Measurements from ENCODE around the gene HSPA12A. TPM values are rescaled to one million over a fixed set of nuclear protein-coding genes. Genes with fewer than 3 reads are reported as not detected.

The HSPA12A gene
- polyA plus RNA-seq, 1 experiment: 7.9 TPM

DNA sequence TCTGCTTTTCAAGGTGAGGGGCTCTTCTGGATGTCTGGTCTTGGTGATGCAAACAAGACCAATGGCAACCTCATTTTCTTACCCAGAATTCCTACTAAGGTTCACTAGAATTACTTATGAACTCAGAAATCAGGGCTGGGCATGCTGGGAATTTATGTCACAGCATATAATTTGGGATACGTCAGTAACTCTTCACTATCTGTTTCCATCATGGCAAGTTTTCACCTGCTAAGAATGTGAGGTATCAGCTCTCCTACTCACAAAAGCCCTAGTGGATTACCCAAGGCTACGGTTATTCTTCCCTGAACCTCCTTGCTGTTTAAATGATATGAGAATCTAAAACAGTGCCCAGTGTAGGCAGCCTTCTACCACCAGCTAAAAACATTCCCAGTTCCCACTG, 68.5 kb downstream of the HSPA12A start:
- no peak for DNase-seq (ENCODE audit: low read depth)
- TF ChIP-seq, protein P1, sequence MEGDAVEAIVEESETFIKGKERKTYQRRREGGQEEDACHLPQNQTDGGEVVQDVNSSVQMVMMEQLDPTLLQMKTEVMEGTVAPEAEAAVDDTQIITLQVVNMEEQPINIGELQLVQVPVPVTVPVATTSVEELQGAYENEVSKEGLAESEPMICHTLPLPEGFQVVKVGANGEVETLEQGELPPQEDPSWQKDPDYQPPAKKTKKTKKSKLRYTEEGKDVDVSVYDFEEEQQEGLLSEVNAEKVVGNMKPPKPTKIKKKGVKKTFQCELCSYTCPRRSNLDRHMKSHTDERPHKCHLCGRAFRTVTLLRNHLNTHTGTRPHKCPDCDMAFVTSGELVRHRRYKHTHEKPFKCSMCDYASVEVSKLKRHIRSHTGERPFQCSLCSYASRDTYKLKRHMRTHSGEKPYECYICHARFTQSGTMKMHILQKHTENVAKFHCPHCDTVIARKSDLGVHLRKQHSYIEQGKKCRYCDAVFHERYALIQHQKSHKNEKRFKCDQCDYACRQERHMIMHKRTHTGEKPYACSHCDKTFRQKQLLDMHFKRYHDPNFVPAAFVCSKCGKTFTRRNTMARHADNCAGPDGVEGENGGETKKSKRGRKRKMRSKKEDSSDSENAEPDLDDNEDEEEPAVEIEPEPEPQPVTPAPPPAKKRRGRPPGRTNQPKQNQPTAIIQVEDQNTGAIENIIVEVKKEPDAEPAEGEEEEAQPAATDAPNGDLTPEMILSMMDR (IDR thresholded peaks at IDR 0.05; ENCODE audit: insufficient read depth, low read depth, low read length): no peak
- Histone ChIP-seq H3K27me3 (ENCODE audit: control insufficient read depth, insufficient read depth, low read length) (no peaks in the 10 kb centered on the region), H3K36me3 (ENCODE audit: control insufficient read depth, insufficient read depth, low read length) (peaks cover 3% of the 10 kb centered on the region; the same call in 1 of the 2 replicates), H3K4me3 (ENCODE audit: low read depth, low read length) (no peak overlapping the region)
- CTCF ChIA-PET: interaction anchor here (0.7 to 2.7 kb wide), 3 partner anchors 67 to 123 kb away, joined by 3 to 10 read pairs (median 4); no protein-coding TSS in a partner anchor
- POLR2A ChIA-PET: no interaction called here

DNA sequence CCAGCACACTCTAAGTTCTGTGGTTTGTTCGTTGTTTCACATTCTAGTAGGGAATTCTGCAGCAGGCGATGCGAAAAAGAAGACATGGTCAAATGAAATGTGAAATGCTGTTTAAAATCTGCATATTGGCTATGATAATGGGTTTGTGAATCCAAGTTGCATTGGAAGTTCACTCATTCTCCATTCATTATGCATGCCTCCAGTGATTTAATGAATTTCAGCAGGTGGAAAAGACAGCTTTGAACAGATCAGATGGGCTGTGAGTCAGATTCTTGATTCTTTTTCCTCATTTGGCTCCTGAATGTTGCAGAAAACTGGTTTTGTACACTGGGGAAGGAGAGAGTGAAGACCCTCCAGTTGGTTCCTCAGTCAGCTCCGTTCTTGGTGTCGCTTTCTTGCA, 69.5 kb downstream of the HSPA12A start:
- DNase-seq (ENCODE audit: low read depth): no peak
- CTCF ChIA-PET: interaction anchor here (2.7 kb wide), 1 partner anchor 115 kb away, joined by 10 read pairs; no protein-coding TSS in a partner anchor
- TF ChIP-seq, protein P1 (IDR thresholded peaks at IDR 0.05; ENCODE audit: insufficient read depth, low read depth, low read length): no peak
- no peak overlapping the region for H3K4me3 ChIP-seq (ENCODE audit: low read depth, low read length)
- H3K36me3 ChIP-seq (ENCODE audit: control insufficient read depth, insufficient read depth, low read length): peaks cover 3% of the 10 kb centered on the region; the same call in 1 of the 2 replicates
- POLR2A ChIA-PET: no interaction called here
- no peaks in the 10 kb centered on the region for H3K27me3 ChIP-seq (ENCODE audit: control insufficient read depth, insufficient read depth, low read length)

DNA sequence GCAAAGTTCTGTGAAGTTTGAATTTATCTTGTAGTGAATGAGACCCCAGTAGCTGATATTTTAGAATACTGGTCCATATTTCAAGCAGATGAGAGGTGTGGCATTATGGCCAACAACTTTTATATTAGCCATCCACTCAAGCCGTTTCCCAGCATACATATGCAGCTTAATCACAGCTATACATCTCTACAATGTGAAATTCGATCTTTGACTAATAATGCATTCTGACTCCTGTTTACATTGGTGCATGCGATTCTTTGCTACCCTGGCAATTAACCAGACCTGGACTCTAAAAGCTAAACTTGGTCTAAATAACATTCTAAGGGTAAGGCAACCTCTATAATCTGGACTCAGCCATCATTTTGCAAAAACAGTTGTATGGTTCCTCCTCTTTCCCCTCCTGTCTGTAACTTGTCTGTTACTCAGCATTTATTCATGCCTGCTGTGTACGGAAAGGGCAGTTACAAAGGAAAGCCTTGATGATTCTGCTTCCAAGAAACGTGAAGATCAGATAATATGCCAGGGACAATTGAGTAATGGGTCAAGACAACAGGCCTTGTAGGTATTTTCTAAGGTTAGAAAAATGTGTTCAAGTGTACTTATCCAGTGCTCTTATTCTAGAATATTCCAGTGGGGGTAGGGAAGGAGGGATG, 71.0 kb downstream of the HSPA12A start:
- POLR2A ChIA-PET: no interaction called here
- H3K4me3 ChIP-seq (ENCODE audit: low read depth, low read length): no peak overlapping the region
- TF ChIP-seq, protein P1 (IDR thresholded peaks at IDR 0.05; ENCODE audit: insufficient read depth, low read depth, low read length): no peak
- H3K27me3 ChIP-seq (ENCODE audit: control insufficient read depth, insufficient read depth, low read length): no peaks in the 10 kb centered on the region
- DNase-seq (ENCODE audit: low read depth): no peak
- CTCF ChIA-PET: interaction anchor here (0.6 to 2.1 kb wide), 3 partner anchors 11 to 125 kb away, joined by 3 to 7 read pairs (median 4); no protein-coding TSS in a partner anchor
- H3K36me3 ChIP-seq (ENCODE audit: control insufficient read depth, insufficient read depth, low read length): peaks cover 3% of the 10 kb centered on the region; the same call in 1 of the 2 replicates

DNA sequence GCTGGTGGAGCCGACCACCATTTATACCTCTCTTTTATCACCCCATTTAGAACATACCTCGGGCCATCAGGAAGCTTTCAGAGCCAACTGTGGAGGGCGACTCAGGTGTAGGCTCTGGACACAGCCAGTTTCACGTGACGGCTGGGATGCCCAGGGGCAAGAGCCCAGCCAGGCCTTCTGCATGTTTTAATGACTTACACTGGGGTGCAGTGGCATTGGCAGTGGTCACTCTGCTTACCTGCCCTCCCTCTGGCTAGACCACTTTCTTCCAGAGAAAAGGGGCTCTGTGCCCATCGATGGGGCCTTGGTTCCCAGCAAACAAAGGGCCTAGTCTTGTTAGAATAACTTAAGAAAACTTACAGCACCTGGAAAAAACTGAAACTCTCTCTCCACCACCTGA, 71.7 kb downstream of the HSPA12A start:
- POLR2A ChIA-PET: no interaction called here

More for the DNA sequence above, 71.7 kb downstream of the HSPA12A start:
- Histone ChIP-seq H3K4me3 (ENCODE audit: low read depth, low read length) (no peak overlapping the region), H3K27me3 (ENCODE audit: control insufficient read depth, insufficient read depth, low read length) (no peaks in the 10 kb centered on the region), H3K36me3 (ENCODE audit: control insufficient read depth, insufficient read depth, low read length) (peaks cover 1% of the 10 kb centered on the region; the same call in 1 of the 2 replicates)
- CTCF ChIA-PET: interaction anchor here (1.6 to 2.1 kb wide), 2 partner anchors 11 to 126 kb away, joined by 4 to 7 read pairs; no protein-coding TSS in a partner anchor
- TF ChIP-seq, protein P1 (IDR thresholded peaks at IDR 0.05; ENCODE audit: insufficient read depth, low read depth, low read length): no peak
- no peak for DNase-seq (ENCODE audit: low read depth)

All from BJ (cell line).